Liver (tissue), 3 donors: ENCODE results near the gene LRP11.

Experiments used
- CTCF ChIP-seq: fragments of 150-350 bp; IDR thresholded peaks from 2 replicates; pipeline ENCODE4 v1.5.1; 2017; ENCODE audit warnings: improper control_type of control experiment, low read depth, low read length; ENCODE audit not compliant: missing input control
- MAX ChIP-seq: IDR thresholded peaks from 2 replicates; pipeline ENCODE4 v1.6.1; 2016; ENCODE audit warnings: antibody characterized with exemption
- RAD21 ChIP-seq, 2 donors: IDR thresholded peaks; 2 replicates each; pipeline ENCODE4 v1.6.1; 2016; ENCODE audit warnings: antibody characterized with exemption in 2 of 2, mild to moderate bottlenecking in 2 of 2
- REST ChIP-seq: IDR thresholded peaks from 2 replicates; pipeline ENCODE4 v1.6.1; 2016; ENCODE audit warnings: antibody characterized with exemption, mild to moderate bottlenecking
- RXRA ChIP-seq, 2 donors: IDR thresholded peaks; 2 replicates each; pipeline ENCODE4 v1.6.1; 2017 to 2018; ENCODE audit warnings: antibody characterized with exemption in 2 of 2, mild to moderate bottlenecking in 1 of 2
- TAF1 ChIP-seq: conservative IDR thresholded peaks from 2 replicates; pipeline ENCODE4 v1.6.1; 2016; ENCODE audit warnings: antibody characterized with exemption, mild to moderate bottlenecking
- YY1 ChIP-seq: IDR thresholded peaks from 2 replicates; pipeline ENCODE4 v1.6.1; 2016; ENCODE audit warnings: antibody characterized with exemption, mild to moderate bottlenecking
- ZBTB33 ChIP-seq: IDR thresholded peaks from 2 replicates; pipeline ENCODE4 v1.6.1; 2016; ENCODE audit warnings: antibody characterized with exemption
- TF ChIP-seq, protein P1 (sequence below): IDR thresholded peaks from 2 replicates; pipeline ENCODE4 v1.6.1; 2016; ENCODE audit warnings: antibody characterized with exemption
- donor health status: healthy.
- donor health status: healthy.

DNA sequence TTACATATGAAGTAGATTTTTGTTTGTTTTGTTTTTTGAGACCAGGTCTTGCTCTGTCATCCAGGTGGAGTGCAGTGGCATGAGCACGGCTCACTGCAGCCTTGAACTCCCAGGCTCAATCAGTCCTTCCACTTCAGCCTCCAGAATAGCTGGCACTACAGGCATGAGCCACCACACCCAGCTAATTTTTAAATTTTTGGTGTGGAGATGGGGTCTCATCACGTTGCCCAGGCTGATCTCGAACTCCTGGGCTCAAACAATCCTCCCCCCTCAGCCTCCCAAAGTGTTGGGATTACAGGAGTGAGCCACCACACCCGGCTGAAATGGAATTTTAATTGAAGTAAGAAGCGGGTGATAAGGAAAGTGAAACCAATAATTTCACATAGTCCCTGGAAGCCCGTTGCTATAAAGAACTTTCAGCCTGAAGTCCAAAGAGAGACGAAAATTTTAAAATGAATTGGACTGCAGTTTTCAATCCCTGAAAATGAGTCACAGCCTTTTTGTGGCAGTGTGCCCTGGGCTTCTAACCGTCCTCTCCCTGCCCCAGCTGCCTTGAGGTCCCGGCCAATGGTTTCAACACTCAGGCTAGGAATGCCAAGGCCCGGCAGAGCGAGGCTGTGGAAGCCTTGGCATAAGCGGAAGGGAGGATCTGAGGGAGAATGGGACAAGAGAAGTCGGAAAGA is 33.0 kb upstream of the LRP11 start:
- TF ChIP-seq REST (no peak), CTCF (no peak), TAF1 (no peak), YY1 (no peak), MAX (no peak), ZBTB33 (no peak), RAD21 (IDR thresholded peaks at IDR 0.05) (peak; percentile 19 to 46), RXRA (IDR thresholded peaks at IDR 0.05) (peak; percentile 18 to 36)
- TF ChIP-seq, protein P1, sequence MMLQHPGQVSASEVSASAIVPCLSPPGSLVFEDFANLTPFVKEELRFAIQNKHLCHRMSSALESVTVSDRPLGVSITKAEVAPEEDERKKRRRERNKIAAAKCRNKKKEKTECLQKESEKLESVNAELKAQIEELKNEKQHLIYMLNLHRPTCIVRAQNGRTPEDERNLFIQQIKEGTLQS, result no peak
